HG03025 (cell line): ENCODE results near the gene MUC4.
"Not testable (repeated sequence)": the region's sequence is repeated elsewhere in the genome, so short reads cannot be mapped to it uniquely, and the experiment has no call there.

Experiments used
- ATAC-seq: cut with Tn5 transposase; IDR thresholded peaks from one replicate; pipeline ENCODE4 v1.9.1; 2021; ENCODE audit warnings: mild to moderate bottlenecking, moderate library complexity; ENCODE audit not compliant: unreplicated experiment, low FRiP score

Gene MUC4

GRCh38 chr3:195720831-195721506, 90.8 kb downstream of the MUC4 start, which contains the start of gene MUC20:
Gene MUC20, plus strand, starts transcription at chr3:195720978. Its CDS starts 30 bp downstream, at chr3:195721008.
- ATAC-seq = not testable (repeated sequence)

- ATAC-seq = not testable (repeated sequence)
Observed at GRCh38 chr3:195719514-195720254, 92.0 kb downstream of the MUC4 start.

GRCh38 chr3:195718477-195718984, 93.2 kb downstream of the MUC4 start:
- no peak for ATAC-seq

GRCh38 chr3:195717852-195718476, 93.8 kb downstream of the MUC4 start:
- ATAC-seq = no peak

- no peak for ATAC-seq
Observed at GRCh38 chr3:195717416-195717815, 94.3 kb downstream of the MUC4 start.

GRCh38 chr3:195715583-195716266, 96.0 kb downstream of the MUC4 start:
- ATAC-seq = no peak

- no peak for ATAC-seq
Observed at GRCh38 chr3:195715134-195715533, 96.6 kb downstream of the MUC4 start.

- ATAC-seq = no peak
Observed at GRCh38 chr3:195714380-195715011, 97.2 kb downstream of the MUC4 start.

GRCh38 chr3:195713150-195713549, 98.6 kb downstream of the MUC4 start:
- ATAC-seq = not testable (repeated sequence)

GRCh38 chr3:195712535-195712910, 99.2 kb downstream of the MUC4 start:
- ATAC-seq = not testable (repeated sequence)

- no peak for ATAC-seq
Observed at GRCh38 chr3:195711813-195712534, 99.8 kb downstream of the MUC4 start.

GRCh38 chr3:195711091-195711812, 100.5 kb downstream of the MUC4 start:
- ATAC-seq = not testable (repeated sequence)

- ATAC-seq = not testable (repeated sequence)
Observed at GRCh38 chr3:195710126-195710905, 101.4 kb downstream of the MUC4 start.

GRCh38 chr3:195709676-195710085, 102.0 kb downstream of the MUC4 start:
- ATAC-seq = no peak

- ATAC-seq = no peak
Observed at GRCh38 chr3:195708626-195709481, 102.9 kb downstream of the MUC4 start.

- ATAC-seq = no peak
Observed at GRCh38 chr3:195708061-195708460, 103.7 kb downstream of the MUC4 start.
